HG02759 (cell line): ENCODE results near the gene SSC5D.
"Not testable (repeated sequence)": the region's sequence is repeated elsewhere in the genome, so short reads cannot be mapped to it uniquely, and the experiment has no call there.

ENCODE experiments used
- ATAC-seq: cut with Tn5 transposase; IDR thresholded peaks from one replicate; pipeline ENCODE4 v1.9.1; 2021; ENCODE audit warnings: mild to moderate bottlenecking, moderate library complexity; ENCODE audit not compliant: unreplicated experiment

Gene SSC5D

DNA sequence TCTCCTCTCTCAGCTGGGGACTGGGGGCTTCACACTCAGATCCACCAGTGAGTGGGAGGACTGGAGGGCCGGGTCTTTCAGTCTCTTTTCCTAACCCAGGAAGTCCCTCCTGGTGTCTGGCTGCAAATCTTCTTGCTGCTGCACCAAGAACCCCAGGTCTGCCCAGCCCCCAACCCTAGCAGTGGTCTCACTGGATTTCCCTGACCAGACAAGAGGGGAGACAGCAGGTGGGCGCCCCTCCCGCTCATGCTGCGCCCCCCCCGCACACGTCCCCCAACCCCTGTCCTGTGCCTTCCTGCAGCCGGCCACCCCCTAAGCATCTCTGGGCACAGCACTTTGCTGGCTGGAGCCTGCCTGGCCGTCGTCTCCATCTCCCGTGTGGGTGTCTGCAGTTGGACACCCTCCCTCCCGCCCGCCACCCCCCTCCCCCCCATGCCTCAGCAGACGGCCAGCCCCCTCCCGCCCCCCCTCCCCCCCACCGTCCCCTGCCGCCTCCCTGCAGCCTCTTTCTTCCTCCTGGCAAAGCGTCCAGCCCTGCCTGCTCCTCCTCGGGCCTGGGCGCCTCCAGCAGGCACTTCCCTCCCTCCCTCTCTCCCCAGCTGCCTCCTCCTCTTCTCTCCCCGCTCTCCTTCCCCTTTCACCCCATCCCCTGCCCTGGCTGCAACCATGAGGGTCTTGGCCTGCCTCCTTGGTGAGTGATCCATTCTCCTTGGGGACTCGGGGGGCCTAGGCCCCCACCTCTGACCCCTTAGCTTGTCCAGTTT, at the start of gene SSC5D:
Gene SSC5D (plus strand): TSS at position 513 of the 764 bp plus-strand sequence. CDS start 154 bp downstream, at position 667.
- no peak for ATAC-seq

GRCh38 chr19:55439052-55439451, 49.2 kb upstream of the SSC5D start:
- no peak for ATAC-seq

- ATAC-seq: no peak
These were observed 47.7 kb upstream of the SSC5D start for GRCh38 chr19:55440411-55441105.

DNA sequence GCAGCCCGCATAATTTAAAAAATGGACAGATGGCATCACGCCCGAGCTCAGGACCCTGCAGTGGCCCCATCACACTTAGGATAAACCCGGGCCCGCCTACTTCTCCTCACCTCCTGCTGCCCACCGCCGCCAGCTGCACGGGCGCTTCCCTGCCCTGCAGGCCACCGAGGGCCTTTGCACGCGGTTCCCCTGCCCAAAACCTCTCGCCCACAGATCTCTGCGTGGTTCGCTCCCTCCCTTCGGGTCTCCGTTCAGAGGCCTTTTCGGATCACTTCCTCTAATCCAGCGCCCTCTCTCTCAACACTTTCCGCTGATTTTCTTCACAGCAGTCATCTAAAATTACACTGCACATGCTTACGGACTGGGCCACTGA, 46.9 kb upstream of the SSC5D start:
- ATAC-seq: no peak

DNA sequence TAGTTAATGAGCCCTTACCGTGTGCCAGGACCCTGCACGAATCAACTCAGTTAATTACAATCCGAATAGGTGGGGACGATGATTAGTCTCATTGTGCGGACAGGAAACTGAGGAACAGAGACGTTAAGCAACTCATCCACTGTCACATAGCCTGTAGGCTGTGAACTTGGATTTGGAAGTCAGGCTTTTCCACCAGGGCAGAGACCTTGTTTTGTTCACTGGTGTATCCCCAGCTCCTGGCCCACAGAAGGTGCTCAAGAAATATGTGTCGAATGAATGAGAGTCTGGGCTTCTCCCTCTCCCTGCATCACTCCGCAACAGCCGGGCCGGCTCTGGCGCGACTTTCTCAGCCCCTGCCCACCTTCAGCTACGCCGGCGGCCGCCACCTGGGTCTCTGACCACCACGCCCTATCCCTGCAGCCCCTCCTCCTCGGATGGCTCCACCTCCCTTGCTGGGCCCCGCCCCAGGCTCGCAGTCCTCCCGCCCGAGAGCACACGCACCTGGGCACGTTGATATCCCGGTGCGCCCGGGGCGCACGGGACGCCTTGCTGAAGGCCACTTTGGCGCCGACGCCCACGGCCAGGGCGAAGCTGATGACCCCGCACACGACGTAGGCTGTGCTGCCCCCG, 46.4 kb upstream of the SSC5D start:
- ATAC-seq: no peak

DNA sequence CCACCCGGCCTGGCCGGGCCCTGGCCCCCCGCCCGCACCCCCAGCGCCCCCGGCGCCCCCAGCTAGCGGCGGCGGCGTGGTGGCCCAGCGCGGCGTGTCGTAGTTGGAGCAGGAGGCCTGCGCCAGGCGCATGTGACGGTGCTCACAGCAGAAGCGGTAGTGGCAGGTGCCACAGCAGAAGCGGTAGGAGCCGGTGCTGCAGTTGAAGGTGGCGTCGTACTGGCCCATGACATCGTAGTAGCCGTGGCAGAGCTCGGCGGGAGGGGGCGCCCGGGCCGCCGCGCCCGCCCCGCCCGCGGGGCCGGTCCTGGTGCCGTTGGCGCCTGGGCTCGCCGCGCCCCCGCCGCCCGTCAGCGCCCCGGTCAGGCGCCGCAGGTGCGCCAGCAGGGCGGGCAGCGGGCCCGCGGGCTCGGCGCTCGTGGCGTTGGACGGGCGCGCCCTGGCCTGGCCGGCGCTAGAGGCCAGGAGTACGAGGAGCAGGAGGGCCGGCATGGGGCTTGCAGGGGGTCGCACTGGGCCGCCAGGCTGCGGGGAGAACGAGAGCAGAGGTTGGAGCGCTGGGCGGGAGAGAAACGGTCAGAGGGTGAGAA, 45.8 kb upstream of the SSC5D start:
- no peak for ATAC-seq

DNA sequence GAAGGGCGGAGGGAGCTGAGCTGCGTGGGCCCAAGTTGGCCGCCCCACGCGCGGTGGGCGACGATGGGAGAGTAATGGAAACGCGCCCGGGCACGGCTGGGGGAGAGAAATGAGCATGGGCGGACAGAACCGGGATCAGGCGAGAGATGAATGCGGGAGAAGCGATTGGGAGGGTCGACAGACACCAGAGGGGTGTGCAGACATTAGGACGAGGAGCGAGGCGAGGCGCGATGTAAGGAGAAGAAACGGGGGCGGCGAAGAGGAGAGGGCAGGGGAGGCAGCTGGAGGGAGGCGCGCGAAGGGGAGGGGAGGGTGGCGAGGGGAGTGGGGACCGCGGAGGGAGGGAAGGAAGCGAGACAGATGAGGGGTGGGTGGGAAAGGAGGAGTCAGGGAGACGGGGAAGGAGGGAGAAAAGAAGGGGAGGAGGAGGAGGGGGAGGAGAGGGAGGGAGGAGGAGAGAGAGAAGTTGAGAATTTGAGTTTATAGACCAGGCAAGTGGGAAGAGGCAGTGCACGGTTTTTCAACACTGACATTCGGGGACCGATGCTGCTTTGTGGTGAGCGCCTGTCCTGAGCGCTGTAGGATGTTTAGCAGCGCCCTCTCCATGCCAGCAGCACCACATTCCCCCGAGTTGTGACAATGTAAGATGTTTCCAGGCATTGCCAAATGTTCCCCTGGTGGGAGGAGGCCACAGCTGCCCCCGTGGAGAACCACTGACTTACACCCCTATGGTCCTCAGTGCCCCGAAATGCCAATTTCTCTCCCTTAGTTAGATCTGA, 45.0 kb upstream of the SSC5D start, which contains the start of gene SHISA7:
Gene SHISA7 (minus strand): TSS at position 256 of the 779 bp plus-strand sequence. CDS start 437 bp downstream, outside the sequence.
- no peak for ATAC-seq

GRCh38 chr19:55443824-55444480, 44.3 kb upstream of the SSC5D start:
- no peak for ATAC-seq

GRCh38 chr19:55444646-55445045, 43.6 kb upstream of the SSC5D start:
- ATAC-seq: no peak

DNA sequence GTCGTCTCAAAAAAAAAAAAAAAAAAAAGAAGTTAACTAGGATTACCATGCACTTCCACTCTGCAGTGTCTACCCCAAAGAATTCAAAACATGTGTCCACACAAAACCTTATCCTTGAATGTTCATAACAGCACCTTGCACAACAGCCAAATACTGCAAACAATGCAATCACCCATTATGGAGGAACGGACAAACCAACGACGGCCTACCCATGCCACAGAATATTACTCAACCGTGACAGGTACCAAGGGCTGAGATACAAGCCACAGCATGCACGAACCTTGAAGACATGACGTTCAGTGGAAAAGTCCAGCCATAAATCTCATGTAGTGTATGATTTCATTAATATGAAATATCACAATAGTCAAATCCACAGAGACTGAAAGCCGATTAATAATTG, 42.2 kb upstream of the SSC5D start:
- ATAC-seq: no peak

DNA sequence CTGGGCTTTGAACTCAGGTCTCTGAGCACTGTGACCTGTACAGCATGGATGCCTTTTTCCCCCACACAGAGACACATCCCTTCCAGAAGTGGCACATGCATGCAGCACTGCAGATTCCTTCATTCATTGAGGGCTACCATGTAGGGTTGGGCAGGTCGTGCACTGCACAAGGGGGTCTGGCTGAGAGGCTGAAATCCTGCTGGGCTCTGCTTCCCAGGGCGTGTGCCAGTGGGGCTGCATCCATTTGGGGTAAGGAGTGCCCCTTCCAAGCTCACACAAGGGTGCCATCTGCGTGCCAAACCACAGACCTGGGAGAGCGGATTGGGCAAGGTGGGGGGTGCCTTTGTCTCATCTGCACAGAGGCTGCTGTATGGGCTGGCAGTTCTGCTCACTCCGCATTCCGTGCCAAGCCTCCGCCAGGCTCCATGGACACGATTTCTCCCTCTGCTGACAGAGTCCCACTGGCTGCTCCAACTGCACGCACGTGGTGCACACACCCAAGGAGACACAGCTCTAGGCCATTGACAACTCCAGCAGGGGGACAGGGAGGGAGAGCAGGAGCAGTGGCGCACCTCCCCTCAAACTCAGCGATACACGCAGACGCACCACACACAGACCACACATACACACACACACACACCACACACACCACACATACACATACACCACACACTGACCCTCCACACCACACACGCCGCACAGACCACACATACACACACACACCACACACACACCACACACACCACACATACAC, 40.6 kb upstream of the SSC5D start:
- ATAC-seq: no peak

GRCh38 chr19:55448175-55448490, 40.1 kb upstream of the SSC5D start:
- not testable (repeated sequence) for ATAC-seq

- ATAC-seq: no peak
These were observed 38.8 kb upstream of the SSC5D start for GRCh38 chr19:55449469-55449868.

- ATAC-seq: no peak
These were observed 36.9 kb upstream of the SSC5D start for GRCh38 chr19:55451163-55451964.

DNA sequence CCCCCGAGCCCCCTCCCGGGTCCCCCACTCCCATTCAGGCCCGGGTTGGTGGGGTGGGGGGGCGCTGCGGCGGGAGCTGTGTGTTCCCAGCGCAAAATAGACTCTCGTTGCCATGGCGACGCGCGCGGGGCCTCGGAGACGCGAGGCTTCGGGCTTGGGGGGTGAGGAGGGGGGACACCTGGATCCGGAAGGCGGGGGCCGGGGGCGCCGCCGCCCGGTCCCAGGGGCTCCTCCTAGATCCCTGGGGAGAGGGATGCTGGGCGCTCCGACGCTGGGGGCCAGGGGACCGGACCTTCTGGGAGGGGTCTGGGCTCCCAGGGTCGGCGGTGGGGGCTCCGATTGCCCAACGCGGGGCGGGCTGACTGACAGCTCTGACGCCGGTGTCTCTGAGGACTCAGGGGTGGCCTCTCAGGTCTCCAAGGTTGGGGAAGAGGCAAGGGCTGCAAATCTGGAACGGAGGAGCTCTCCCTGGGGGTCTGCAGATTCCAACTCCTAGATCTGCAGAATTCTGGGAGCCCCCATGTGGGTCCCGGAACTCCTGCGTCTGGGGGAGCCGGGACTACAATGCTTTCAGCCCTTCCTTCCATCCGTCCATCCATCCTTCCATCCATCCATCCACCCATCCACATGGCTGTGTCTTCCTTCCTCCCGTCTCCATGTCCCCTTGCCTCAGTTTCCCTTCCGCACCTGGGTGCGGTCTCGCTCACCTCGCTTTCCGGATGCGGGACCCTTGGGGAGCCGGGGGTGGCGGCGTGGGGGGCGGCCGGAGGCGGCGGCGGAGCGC, 36.1 kb upstream of the SSC5D start:
- ATAC-seq: no peak

DNA sequence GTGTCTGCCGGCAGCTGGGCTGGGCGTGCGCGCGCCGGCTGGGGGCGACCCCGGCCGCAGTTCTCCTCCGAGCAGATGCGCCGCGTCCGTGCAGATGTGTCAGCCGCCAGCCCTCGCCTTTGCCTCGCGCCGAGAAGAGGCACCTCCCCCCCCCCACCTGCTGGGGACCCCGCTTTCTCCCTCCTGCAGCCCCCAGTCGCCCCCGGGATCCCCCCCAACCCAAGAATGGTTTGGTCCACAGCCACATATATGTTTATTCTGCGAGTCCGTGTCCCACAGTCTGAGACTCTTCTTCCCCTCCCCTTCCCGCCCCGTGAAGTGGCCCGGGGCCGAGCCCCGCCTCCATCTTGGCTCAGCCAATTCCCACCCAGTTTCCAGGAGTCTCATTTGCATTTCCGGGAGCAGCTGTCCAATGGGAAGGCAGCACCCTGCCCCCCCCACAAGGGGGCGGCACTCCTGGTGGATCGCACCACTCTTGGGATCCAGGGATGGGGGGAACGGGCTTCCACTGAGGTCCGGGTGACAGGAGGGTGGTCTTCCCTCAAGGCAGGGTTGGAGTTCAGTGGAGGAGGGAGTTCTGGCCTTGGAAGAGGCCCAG, 35.4 kb upstream of the SSC5D start:
- no peak for ATAC-seq

- ATAC-seq: no peak
These were observed 34.5 kb upstream of the SSC5D start for GRCh38 chr19:55453511-55454260.
